ENCODE results near the gene NUDCD2.

DNA sequence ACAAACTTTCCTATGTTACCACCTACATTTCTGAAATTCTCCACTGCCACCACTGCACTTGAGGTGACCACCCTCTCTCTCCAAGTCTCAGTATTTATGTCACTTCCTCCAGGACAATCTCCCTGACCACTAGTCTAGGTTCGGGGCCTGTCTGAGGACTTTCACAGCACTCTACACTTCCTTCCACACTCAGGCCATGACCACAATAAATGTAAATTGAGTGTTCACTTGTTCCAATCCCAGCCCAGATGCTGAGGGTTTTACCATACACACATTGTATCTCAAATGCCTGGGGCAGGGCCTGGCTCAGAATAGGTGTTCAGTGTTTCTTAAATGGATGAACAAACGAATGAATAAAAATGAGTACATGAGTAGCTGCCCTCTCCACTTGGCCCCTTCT lies 49.4 kb downstream of the NUDCD2 start:
- TF ChIP-seq CTCF (IDR thresholded peaks at IDR 0.05): no peak
- no peak for TF ChIP-seq POLR2A (IDR thresholded peaks at IDR 0.05)
- no peak for TF ChIP-seq POLR2AphosphoS5 (IDR thresholded peaks at IDR 0.05)
